C4-2B (cell line): Measurements from ENCODE around the gene UBE2I.

ENCODE experiments used
- CTCF ChIP-seq: fragments of 450-650 bp; conservative IDR thresholded peaks from 2 replicates; pipeline ENCODE4 v1.5.1; 2017; ENCODE audit warnings: mild to moderate bottlenecking
- ZFX ChIP-seq: fragments of 450-650 bp; IDR thresholded peaks from 2 replicates; pipeline ENCODE4 v1.6.1; 2017

DNA sequence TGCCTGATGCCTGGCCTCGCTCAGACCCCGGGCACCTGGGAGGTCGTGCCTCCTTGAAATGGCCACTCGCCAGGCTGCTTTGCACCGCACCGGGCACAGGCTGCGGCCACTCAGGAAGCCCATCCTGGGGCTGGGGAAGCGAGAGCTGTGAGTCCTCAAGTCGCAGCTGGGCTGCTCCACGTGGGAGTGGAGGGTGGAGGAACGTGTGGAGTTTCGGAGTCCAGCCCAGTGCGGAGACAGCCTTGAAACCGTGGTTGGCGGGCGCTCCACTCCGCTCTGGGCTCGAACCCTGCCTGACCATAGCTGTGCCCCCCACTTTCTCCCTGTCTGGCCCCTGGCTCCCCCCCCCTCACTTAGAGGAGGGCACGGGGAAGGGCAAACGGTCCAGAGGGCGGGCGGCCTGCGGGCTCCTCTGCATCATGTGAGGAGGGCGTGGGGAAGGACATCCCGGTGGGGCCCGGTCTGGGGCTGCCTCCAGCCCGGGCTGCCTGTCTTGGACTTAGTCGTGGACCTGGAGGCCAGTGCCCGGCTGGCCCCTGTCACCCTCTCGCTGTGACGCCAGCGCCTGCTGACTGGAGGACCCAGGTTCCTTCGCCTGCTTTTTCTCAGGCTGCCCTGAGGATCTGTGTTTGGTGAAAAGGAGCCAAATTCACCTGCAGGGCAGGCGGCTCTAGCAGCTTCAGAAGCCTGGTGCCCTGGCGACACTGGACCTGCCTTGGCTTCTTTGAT is 2.5 kb downstream of the UBE2I start:
- no peak for TF ChIP-seq CTCF
- TF ChIP-seq ZFX = no peak
